HL-60 (cell line): ENCODE data around the gene FN3K.

Experiments
- CTCF ChIP-seq: IDR thresholded peaks from one replicate; pipeline ENCODE4 v1.5.1; 2011; ENCODE audit warnings: low read length, control low read depth, inconsistent platforms; ENCODE audit not compliant: insufficient read depth
- POLR2AphosphoS5 ChIP-seq: IDR thresholded peaks from 2 replicates; pipeline ENCODE4 v1.6.1; 2012; ENCODE audit warnings: low read depth
- TF ChIP-seq, protein P1 (sequence below): IDR thresholded peaks from 2 replicates; pipeline ENCODE4 v1.6.1; 2012; ENCODE audit warnings: low read depth; ENCODE audit not compliant: insufficient replicate concordance

- TF ChIP-seq CTCF (no peak), POLR2AphosphoS5 (no peak)
- TF ChIP-seq, protein P1, sequence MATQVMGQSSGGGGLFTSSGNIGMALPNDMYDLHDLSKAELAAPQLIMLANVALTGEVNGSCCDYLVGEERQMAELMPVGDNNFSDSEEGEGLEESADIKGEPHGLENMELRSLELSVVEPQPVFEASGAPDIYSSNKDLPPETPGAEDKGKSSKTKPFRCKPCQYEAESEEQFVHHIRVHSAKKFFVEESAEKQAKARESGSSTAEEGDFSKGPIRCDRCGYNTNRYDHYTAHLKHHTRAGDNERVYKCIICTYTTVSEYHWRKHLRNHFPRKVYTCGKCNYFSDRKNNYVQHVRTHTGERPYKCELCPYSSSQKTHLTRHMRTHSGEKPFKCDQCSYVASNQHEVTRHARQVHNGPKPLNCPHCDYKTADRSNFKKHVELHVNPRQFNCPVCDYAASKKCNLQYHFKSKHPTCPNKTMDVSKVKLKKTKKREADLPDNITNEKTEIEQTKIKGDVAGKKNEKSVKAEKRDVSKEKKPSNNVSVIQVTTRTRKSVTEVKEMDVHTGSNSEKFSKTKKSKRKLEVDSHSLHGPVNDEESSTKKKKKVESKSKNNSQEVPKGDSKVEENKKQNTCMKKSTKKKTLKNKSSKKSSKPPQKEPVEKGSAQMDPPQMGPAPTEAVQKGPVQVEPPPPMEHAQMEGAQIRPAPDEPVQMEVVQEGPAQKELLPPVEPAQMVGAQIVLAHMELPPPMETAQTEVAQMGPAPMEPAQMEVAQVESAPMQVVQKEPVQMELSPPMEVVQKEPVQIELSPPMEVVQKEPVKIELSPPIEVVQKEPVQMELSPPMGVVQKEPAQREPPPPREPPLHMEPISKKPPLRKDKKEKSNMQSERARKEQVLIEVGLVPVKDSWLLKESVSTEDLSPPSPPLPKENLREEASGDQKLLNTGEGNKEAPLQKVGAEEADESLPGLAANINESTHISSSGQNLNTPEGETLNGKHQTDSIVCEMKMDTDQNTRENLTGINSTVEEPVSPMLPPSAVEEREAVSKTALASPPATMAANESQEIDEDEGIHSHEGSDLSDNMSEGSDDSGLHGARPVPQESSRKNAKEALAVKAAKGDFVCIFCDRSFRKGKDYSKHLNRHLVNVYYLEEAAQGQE = no peak
Observed at GRCh38 chr17:82748756-82749155, 13.3 kb downstream of the FN3K start.
